PFSK-1 (cell line): ENCODE data around the gene SIPA1L3.

Experiments used
- FOXP2 ChIP-seq: optimal IDR thresholded peaks from 2 replicates; pipeline ENCODE3; 2011; ENCODE audit warnings: borderline replicate concordance, control low read depth, inconsistent platforms; ENCODE audit not compliant: insufficient read depth; ENCODE audit errors: extremely low read length, extremely low read depth
- POLR2AphosphoS5 ChIP-seq: IDR thresholded peaks from 2 replicates; pipeline ENCODE4 v1.6.1; 2012; ENCODE audit warnings: low read depth, mild to moderate bottlenecking, control low read depth, low read length, moderate library complexity
- SIN3A ChIP-seq: IDR thresholded peaks from 2 replicates; pipeline ENCODE4 v1.6.1; 2012; ENCODE audit warnings: mild to moderate bottlenecking, low read length, moderate library complexity, borderline replicate concordance; ENCODE audit not compliant: insufficient read depth
- TAF1 ChIP-seq: IDR thresholded peaks from 2 replicates; pipeline ENCODE4 v1.6.1; 2012; ENCODE audit warnings: low read length, control low read depth, borderline replicate concordance; ENCODE audit not compliant: insufficient read depth
- TF ChIP-seq, protein P1 (sequence below), 2 experiments: IDR thresholded peaks; 2 replicates each; pipeline versions ENCODE4 v1.6.1 to v1.8.0; 2011 to 2012; ENCODE audit warnings: low read depth in 2 of 2, low read length in 2 of 2, control low read depth in 1 of 2, inconsistent platforms in 1 of 2, mild to moderate bottlenecking in 1 of 2, moderate library complexity in 1 of 2; ENCODE audit not compliant: insufficient read depth in 1 of 2

Gene SIPA1L3

DNA sequence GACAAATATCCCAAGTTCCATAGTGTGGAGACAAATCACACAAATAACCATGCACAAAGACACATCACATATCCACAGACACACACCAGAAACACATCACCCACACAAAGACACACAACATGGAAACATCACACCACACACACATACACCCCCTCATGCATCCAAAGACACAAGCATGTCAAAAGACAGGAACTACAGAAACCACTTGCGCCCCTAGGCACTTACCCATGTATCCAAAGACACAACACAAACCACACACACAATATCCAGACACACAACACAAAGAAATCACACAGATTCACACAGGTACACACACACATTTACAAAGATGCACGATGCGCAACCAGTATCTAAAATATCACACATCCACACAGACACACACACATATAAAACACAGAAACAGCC, 316.1 kb downstream of the SIPA1L3 start:
- TF ChIP-seq, protein P1, sequence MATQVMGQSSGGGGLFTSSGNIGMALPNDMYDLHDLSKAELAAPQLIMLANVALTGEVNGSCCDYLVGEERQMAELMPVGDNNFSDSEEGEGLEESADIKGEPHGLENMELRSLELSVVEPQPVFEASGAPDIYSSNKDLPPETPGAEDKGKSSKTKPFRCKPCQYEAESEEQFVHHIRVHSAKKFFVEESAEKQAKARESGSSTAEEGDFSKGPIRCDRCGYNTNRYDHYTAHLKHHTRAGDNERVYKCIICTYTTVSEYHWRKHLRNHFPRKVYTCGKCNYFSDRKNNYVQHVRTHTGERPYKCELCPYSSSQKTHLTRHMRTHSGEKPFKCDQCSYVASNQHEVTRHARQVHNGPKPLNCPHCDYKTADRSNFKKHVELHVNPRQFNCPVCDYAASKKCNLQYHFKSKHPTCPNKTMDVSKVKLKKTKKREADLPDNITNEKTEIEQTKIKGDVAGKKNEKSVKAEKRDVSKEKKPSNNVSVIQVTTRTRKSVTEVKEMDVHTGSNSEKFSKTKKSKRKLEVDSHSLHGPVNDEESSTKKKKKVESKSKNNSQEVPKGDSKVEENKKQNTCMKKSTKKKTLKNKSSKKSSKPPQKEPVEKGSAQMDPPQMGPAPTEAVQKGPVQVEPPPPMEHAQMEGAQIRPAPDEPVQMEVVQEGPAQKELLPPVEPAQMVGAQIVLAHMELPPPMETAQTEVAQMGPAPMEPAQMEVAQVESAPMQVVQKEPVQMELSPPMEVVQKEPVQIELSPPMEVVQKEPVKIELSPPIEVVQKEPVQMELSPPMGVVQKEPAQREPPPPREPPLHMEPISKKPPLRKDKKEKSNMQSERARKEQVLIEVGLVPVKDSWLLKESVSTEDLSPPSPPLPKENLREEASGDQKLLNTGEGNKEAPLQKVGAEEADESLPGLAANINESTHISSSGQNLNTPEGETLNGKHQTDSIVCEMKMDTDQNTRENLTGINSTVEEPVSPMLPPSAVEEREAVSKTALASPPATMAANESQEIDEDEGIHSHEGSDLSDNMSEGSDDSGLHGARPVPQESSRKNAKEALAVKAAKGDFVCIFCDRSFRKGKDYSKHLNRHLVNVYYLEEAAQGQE (IDR thresholded peaks at IDR 0.05; ENCODE audit: insufficient read depth in 1 of 2, low read depth in 2 of 2, low read length in 2 of 2): no peak
- TF ChIP-seq FOXP2 (no peak), TAF1 (no peak), POLR2AphosphoS5 (no peak), SIN3A (no peak)

DNA sequence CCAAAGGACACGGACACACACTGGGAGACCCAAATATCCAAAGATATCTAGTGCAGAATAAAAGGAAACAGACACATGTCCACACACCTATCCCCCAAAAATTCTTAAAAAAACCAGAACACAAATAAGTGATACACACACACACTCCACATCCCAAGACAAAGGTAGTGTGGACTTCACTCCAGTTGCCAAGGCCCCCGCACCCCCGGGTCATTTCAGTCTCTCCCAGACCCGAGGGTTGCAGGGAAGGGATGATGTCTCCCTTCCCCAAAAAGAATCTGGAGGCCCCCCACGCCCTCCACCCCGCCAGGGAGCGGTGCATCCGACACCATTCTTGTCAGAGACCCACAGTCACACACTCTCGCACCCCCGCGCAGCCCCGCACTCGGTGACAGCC, 316.6 kb downstream of the SIPA1L3 start:
- no peak for TF ChIP-seq POLR2AphosphoS5
- TF ChIP-seq, protein P1 (IDR thresholded peaks at IDR 0.05; ENCODE audit: insufficient read depth in 1 of 2, low read depth in 2 of 2, low read length in 2 of 2): no peak
- no peak for TF ChIP-seq FOXP2
- TF ChIP-seq TAF1: no peak
- no peak for TF ChIP-seq SIN3A

DNA sequence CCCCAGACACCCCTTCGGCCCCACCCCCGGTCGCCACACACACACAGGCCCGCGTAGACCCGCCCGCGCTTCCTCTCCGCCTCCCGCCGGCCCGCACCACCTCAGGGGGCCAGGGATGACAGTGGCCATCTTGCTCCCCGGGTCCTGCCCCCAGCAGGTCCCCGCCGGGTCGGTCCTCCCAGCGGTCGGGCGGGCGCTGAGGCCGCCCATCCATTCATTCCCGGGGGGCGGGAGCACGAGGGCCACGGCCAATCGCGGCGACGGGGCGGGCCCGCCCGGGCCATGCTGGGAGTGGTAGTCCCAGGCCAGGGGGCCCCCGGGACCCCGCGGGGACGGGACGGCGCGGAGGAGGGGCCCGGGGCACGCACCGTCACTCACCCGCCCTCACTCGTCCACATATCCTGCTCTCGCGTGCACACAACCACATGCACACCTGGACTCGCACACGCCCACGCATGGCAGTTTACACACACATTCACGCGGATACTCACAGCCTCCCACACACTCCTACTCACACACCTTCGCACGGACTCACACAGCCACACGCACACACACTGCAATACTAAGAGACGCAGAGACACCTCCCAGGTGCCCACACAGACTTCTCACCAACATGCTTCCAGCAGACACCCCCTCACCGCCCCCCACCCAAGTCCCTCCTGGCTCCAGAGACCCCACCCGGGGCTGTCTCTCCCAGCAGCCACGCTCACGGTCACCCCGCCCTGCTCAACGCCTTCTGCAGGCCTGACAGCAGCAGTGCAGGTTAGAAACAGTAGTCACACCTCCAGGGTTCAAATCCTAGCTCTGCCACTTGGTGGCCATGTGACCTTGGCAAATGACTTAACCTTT, 317.2 kb downstream of the SIPA1L3 start, which contains the start of gene DPF1:
Gene DPF1, minus strand, starts transcription at position 209 of the 849 bp plus-strand sequence. Its CDS starts 80 bp downstream, at position 129.
- TF ChIP-seq, protein P1 (IDR thresholded peaks at IDR 0.05; ENCODE audit: insufficient read depth in 1 of 2, low read depth in 2 of 2, low read length in 2 of 2): no peak
- no peak for TF ChIP-seq TAF1
- no peak for TF ChIP-seq POLR2AphosphoS5
- peak; percentile 78 for TF ChIP-seq FOXP2
- peak; percentile 62; the same call in 1 of the 2 replicates for TF ChIP-seq SIN3A

DNA sequence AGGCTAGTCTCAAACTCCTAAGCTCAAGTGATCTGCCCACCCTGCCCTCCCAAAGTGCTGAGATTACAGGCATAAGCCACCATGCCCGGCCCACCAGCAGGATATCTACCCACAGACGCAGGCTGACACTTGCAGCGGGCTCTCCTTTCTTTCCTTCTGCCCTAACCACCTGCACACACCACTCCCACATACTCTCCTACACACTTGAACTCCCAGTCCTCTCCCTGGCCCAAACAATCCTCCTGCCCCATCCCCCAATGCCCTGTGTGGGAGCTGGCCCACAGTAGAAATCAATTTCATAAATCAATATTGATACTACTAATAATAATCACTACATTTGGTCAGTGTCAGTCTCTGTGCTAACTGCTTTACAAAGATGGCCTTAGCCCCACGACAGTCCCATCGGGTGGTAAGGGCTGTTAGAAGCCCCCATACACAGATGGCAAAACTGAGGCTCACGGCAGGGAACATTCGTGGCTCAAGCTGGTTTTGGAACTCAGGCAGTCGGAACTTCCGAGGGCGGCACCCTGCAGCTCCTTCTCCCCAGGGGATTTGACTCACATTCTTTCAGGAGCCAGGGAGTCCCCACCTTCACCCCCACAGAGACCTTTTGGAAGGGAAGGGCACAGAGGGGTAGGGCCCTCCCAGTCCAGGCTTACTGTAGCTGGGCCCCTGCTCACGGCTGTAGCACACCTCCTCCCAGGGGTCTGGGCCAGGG, 320.4 kb downstream of the SIPA1L3 start:
- TF ChIP-seq TAF1: no peak
- no peak for TF ChIP-seq SIN3A
- TF ChIP-seq POLR2AphosphoS5: no peak
- TF ChIP-seq, protein P1 (IDR thresholded peaks at IDR 0.05; ENCODE audit: insufficient read depth in 1 of 2, low read depth in 2 of 2, low read length in 2 of 2): no peak
- no peak for TF ChIP-seq FOXP2
